HK-2 (cell line): ENCODE results near the gene RNF113B.

Experiments used
- DNase-seq: peaks from one replicate; pipeline ENCODE4 v3.0.0-alpha.2; 2018; ENCODE audit not compliant: unreplicated experiment

RNF113B gene

DNA sequence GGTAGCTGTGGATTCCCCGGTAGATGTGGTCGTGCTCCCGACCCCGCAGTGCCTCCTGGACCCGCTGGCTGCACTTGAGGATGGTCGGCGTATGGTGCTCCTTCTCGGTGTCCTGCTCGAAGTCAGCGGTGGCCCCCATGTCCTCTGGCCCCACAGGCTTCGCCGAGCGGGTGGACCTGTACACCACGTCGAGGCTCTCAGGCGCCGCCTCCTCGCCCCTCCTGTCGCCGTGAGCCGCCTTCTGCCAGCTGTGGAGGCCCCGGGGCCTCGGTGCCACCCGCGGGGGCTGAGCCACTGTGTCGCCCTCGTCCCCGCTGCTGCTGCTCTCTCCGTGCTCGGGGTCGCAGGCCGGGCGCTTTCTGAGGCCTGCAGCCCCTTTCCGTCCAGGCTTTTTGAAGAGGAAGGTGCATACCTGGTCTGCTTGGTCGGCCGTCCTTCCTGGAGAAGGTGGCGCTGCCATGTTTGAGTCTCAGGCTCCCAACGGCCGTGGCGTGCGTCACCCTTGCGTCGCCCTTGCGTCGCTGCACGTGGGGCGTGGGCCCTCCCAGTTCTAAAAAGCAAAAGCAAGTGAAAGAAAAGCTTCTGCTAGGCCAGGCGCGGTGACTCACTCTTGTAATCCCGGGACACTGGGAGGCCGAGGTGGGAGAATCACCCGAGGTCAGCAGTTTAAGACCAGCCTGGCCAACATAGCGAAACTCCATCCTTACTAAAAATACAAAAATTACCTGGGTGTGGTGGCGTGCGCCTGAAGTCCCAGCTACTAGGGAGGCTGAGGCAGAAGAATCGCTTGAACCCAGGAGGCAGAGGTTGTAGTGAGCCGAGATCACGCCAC lies at the start of gene RNF113B:
Gene RNF113B, minus strand, starts transcription at position 493 of the 832 bp plus-strand sequence. Its CDS starts 33 bp downstream, at position 460.
- no peak for DNase-seq

GRCh38 chr13:98226496-98226895 lies 49.4 kb upstream of the RNF113B start:
- no peak for DNase-seq

DNA sequence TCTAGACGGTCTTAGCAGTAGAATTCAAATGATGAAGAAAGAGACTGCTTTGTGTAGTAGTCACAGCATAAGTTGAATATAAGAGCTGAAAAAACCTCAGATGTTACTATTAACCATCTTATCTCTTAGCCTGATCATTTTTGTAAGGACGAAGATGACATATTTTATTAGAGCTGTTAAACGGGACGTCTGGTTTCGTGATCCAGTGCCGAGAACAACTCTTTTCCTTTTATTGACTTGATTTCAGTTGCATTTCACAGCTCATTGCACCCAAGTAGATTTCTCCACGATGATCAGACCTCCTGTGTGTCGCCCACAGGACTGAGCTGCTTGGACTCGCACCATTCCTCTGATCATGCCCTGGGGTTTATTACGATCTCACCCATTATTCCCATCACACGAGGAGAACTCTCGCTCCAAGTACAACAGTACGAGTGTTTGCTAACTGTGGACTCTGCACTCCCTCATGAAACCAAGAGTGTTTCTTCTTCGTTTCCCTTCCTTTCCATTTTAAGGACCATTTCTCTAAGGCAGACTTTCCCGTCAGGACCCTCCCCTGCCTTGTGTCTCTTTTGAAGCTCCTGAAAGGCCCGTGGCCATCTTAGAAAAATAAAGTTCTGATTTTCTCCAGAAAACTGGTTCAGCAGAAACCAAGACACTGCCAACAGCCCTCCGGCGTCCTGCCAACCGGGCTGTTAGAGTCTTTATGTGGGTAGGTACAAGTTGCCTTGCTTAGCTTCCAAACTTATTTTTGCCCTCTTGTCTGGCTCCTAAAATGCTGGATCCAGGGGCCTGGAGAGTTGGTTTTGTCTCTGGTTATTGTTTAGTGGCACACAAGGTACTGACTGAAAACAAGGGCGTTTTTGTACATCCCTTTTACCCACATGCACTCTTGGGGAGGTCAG lies 48.2 kb upstream of the RNF113B start:
- no peak for DNase-seq

- DNase-seq = no peak
Observed at GRCh38 chr13:98224557-98224956, 47.5 kb upstream of the RNF113B start.

DNA sequence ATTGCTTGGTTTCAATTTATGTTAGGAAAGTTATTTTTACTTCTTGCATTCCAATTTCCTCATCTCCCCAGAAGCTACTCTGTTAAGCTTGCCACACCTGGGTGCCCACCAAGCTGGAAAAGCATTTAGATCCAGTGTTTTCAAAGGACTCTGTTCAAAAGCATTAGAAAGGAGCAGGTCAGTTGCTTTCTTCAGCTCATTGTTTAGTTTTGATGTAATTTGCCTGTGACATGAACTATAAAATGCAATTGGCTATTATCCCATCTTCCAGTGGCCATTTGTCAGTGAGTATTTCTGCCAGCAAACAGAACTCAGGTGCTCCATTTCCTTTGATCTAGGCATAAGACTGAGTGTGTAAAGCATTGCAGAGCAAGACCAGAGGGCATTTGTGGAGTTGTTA lies 46.7 kb upstream of the RNF113B start:
- no peak for DNase-seq

GRCh38 chr13:98222816-98223215 lies 45.7 kb upstream of the RNF113B start:
- no peak for DNase-seq

- DNase-seq = no peak
Observed at GRCh38 chr13:98222081-98222554, 45.0 kb upstream of the RNF113B start.

- no peak for DNase-seq
Observed at GRCh38 chr13:98221234-98221633, 44.2 kb upstream of the RNF113B start.

- DNase-seq = no peak
Observed at GRCh38 chr13:98220271-98220791, 43.3 kb upstream of the RNF113B start.

DNA sequence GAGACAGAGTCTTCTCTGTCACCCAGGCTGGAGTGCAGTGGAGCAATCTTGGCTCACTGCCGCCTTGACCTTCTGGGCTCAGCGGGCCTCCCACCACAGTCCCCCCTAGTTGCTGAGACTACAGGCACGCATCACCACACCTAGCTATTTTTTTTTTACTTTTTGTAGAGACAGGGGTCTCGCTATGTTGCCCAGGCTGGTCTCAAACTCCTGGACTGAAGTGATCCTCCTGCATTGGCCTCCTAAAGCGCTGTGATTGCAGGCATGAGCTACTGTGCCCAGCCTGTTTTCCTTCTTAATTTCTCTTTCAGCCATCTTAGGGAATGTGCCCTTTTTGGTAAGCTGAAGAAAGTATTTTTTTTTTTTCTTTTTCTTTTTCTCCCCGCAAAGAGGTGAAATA lies 42.6 kb upstream of the RNF113B start:
- no peak for DNase-seq

- DNase-seq = no peak
Observed at GRCh38 chr13:98217597-98217996, 40.5 kb upstream of the RNF113B start.

GRCh38 chr13:98216711-98217285 lies 39.7 kb upstream of the RNF113B start:
- no peak for DNase-seq

DNA sequence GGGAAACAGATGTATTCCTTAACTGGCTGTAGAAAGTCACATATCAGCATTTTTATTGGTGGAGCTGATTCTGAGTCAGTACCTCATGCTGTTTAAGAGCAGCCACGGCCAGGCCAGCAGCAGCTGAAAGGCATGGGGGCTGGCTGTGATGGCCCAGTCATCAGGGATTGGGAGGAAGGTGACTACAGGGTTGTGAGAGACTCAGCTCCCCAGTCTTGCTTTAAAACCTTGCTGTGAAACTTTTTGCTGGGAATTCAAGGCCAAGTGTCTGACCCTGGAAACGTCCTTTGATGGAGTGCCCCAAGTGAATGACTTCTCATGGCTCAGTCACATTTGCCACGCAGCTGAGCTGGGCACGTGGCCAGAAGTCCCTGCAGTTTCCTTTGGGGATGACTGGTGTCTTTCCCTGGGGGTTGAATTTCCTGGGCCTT lies 39.1 kb upstream of the RNF113B start:
- DNase-seq = peak; percentile 56

- no peak for DNase-seq
Observed at GRCh38 chr13:98215508-98215907, 38.4 kb upstream of the RNF113B start.

- no peak for DNase-seq
Observed at GRCh38 chr13:98214707-98215106, 37.6 kb upstream of the RNF113B start.

- no peak for DNase-seq
Observed at GRCh38 chr13:98214008-98214643, 37.1 kb upstream of the RNF113B start.

DNA sequence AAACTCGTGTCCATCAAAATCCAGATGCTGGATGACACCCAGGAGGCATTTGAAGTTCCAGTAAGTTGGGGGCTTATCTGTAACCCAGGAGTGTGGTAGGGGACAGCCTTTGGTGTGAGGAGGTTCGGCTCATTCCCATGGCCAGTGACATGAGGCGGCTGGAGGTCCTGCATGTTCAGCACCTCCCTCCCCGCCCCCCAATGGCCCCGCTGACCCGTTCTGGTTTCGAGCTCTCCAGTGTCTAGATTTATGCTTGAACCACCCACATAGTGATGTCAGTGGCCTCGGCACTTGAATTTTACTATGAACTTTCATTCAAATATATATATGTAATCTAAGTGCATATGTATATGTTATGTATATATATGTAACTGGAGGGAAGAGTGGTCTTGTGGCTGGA lies 36.3 kb upstream of the RNF113B start:
- no peak for DNase-seq

DNA sequence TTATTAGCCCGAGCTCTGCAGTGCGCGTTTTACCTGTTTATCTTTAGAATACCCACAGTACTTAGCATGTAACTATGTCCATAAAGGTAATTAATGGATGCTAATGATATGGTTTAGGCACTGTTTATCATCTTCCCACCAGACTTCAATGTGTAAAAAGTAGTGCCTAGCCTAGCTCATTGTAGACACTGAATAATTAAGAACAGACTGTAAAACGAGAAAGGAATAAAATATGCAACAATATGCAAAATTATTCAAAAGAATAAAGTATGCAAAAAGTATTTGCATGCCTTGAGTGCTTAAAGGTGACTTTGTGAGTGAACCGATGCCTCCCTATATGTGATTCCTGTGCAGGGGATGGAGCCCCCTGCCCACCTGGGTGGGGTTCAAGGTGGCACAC lies 35.7 kb upstream of the RNF113B start:
- DNase-seq = no peak

- DNase-seq = no peak
Observed at GRCh38 chr13:98208606-98209005, 31.5 kb upstream of the RNF113B start.

DNA sequence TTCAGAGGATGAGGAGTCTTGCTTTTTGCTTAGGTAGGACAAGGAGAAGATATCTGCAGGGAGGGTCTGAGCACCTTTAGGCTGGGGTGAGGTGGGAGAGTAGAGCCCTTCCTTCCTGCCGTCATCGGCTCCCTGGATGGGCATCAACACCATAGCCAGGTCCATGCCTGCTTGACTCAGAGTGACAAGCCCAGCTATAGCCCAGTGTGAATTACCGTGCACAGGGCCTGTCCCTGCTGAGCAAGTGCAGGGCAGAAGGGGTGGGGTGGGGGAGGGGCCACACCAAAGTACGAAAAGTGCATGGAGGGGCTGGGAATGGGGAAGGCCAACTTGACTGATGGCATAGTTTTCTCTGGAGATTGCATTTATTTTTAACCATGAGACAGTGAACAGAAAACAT lies 30.3 kb upstream of the RNF113B start:
- DNase-seq = peak; percentile 69

GRCh38 chr13:98206946-98207345 lies 29.9 kb upstream of the RNF113B start:
- peak; percentile 18 for DNase-seq
